Parathyroid adenoma (tissue), 2 donors: ENCODE data around the gene ZNF334.
A peak's percentile ranks its signal among the peaks of the same experiment; 100 is the strongest.

Experiments
- H2AFZ ChIP-seq: fragments of 300-600 bp; sonication (generic); one replicate; pipeline ENCODE4 v1.7.0; 2017; ENCODE audit warnings: antibody characterized with exemption, mild to moderate bottlenecking
- H3K27ac ChIP-seq: fragments of 300-600 bp; sonication (generic); one replicate; pipeline ENCODE4 v1.7.0; 2017
- H3K27me3 ChIP-seq: fragments of 300-600 bp; sonication (generic); one replicate; pipeline ENCODE4 v1.7.0; 2017; ENCODE audit warnings: low read length; ENCODE audit not compliant: control insufficient read depth, insufficient read depth
- H3K36me3 ChIP-seq: fragments of 300-600 bp; sonication (generic); one replicate; pipeline ENCODE4 v1.7.0; 2017; ENCODE audit warnings: low read length; ENCODE audit not compliant: control insufficient read depth, insufficient read depth
- H3K4me1 ChIP-seq: fragments of 300-600 bp; sonication (generic); one replicate; pipeline ENCODE4 v1.7.0; 2017; ENCODE audit warnings: control low read depth
- H3K4me2 ChIP-seq: fragments of 300-600 bp; sonication (generic); one replicate; pipeline ENCODE4 v1.7.0; 2017; ENCODE audit warnings: low read length
- H3K4me3 ChIP-seq: fragments of 300-600 bp; sonication (generic); one replicate; pipeline ENCODE4 v1.7.0; 2017; ENCODE audit warnings: low read depth, low read length
- H3K79me2 ChIP-seq: fragments of 300-600 bp; sonication (generic); one replicate; pipeline ENCODE4 v1.7.0; 2017; ENCODE audit warnings: control low read depth
- H3K9ac ChIP-seq: fragments of 300-600 bp; sonication (generic); one replicate; pipeline ENCODE4 v1.7.0; 2017; ENCODE audit warnings: mild to moderate bottlenecking
- H3K9me3 ChIP-seq: fragments of 300-600 bp; sonication (generic); one replicate; pipeline ENCODE4 v1.7.0; 2017; ENCODE audit warnings: low read length; ENCODE audit not compliant: control insufficient read depth
- TF ChIP-seq, protein P1 (sequence below): fragments of 300-600 bp; sonication (generic); IDR thresholded peaks from one replicate; pipeline ENCODE4 v1.7.0; 2017; ENCODE audit warnings: antibody characterized with exemption, mild to moderate bottlenecking
- donor health status: primary hyperparathyroidism.

The ZNF334 gene

DNA sequence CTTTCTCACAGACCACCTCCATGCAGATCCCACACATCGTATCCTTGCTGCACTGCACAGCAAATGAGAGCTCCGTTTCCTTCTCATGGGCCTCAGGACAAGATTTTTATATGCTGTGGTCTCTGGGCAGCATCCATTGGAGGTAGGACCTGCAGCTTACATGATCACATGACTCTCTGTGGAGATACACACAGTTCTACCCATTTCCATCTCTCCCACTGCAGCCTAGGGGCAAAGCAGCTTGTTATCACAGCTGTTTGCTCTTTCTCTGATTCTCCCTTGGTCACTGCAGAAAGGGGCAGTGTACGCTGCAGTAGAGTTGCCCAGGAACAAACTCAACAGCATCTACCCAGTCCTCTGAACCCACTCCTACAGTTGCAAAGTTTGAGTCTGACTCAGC, 48.9 kb downstream of the ZNF334 start:
- Histone ChIP-seq H2AFZ (no peak overlapping the region), H3K9me3 (no peaks in the 10 kb centered on the region), H3K27me3 (no peaks in the 10 kb centered on the region), H3K9ac (no peak overlapping the region), H3K4me1 (no peaks in the 10 kb centered on the region), H3K79me2 (no peaks in the 10 kb centered on the region), H3K4me2 (no peak overlapping the region), H3K4me3 (no peak overlapping the region), H3K36me3 (no peaks in the 10 kb centered on the region), H3K27ac (no peak overlapping the region)
- TF ChIP-seq, protein P1, sequence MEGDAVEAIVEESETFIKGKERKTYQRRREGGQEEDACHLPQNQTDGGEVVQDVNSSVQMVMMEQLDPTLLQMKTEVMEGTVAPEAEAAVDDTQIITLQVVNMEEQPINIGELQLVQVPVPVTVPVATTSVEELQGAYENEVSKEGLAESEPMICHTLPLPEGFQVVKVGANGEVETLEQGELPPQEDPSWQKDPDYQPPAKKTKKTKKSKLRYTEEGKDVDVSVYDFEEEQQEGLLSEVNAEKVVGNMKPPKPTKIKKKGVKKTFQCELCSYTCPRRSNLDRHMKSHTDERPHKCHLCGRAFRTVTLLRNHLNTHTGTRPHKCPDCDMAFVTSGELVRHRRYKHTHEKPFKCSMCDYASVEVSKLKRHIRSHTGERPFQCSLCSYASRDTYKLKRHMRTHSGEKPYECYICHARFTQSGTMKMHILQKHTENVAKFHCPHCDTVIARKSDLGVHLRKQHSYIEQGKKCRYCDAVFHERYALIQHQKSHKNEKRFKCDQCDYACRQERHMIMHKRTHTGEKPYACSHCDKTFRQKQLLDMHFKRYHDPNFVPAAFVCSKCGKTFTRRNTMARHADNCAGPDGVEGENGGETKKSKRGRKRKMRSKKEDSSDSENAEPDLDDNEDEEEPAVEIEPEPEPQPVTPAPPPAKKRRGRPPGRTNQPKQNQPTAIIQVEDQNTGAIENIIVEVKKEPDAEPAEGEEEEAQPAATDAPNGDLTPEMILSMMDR: no peak

DNA sequence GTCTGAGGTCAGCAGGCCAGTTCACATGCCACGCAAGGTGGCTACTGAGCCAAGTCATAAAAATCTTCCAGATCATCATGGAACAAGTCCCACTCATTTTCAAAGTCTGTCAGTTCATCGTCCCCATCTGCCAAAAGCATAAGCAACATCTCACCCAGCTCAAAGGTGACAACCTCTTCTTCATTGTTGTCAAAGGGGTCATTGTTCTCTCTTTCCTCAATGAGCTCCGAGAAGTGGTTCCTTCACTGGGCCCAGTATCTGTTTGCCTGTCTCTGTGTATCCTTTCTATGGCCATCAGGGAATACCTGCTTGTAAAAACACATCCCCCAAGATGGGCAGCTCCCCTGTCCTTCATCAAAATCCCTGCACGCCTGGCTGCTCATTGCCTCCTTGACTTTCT, 49.5 kb downstream of the ZNF334 start:
- no peak overlapping the region for H3K27ac ChIP-seq
- no peaks in the 10 kb centered on the region for H3K36me3 ChIP-seq
- H2AFZ ChIP-seq: no peak overlapping the region
- no peaks in the 10 kb centered on the region for H3K79me2 ChIP-seq
- no peak overlapping the region for H3K4me2 ChIP-seq
- H3K4me1 ChIP-seq: no peaks in the 10 kb centered on the region
- H3K9me3 ChIP-seq: no peaks in the 10 kb centered on the region
- TF ChIP-seq, protein P1: no peak
- no peaks in the 10 kb centered on the region for H3K27me3 ChIP-seq
- no peak overlapping the region for H3K9ac ChIP-seq
- H3K4me3 ChIP-seq: no peak overlapping the region

DNA sequence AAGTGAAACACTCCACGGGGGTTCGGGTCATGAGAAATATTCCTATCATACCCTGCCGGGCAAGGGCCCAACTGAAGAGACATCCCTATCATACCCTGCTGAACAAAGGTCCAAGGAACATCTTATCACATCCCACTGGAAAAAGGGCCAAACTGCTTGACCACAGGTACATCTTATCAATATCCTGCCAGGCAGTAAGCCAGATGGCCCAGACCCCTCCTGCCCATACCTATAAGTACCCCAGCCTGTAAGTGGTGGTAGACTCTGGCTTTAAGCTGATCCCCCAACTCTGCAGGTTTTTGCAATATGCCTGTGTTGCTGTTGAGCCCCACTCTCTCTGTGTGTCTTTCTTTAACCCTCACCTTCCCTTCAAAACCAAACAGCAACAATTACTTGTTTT, 51.6 kb downstream of the ZNF334 start:
- Histone ChIP-seq H3K4me2 (no peak overlapping the region), H3K79me2 (no peaks in the 10 kb centered on the region), H3K36me3 (no peaks in the 10 kb centered on the region), H3K27me3 (no peaks in the 10 kb centered on the region), H2AFZ (no peak overlapping the region), H3K4me3 (no peak overlapping the region), H3K9ac (no peak overlapping the region), H3K9me3 (no peaks in the 10 kb centered on the region), H3K4me1 (no peaks in the 10 kb centered on the region), H3K27ac (no peak overlapping the region)
- TF ChIP-seq, protein P1: no peak

DNA sequence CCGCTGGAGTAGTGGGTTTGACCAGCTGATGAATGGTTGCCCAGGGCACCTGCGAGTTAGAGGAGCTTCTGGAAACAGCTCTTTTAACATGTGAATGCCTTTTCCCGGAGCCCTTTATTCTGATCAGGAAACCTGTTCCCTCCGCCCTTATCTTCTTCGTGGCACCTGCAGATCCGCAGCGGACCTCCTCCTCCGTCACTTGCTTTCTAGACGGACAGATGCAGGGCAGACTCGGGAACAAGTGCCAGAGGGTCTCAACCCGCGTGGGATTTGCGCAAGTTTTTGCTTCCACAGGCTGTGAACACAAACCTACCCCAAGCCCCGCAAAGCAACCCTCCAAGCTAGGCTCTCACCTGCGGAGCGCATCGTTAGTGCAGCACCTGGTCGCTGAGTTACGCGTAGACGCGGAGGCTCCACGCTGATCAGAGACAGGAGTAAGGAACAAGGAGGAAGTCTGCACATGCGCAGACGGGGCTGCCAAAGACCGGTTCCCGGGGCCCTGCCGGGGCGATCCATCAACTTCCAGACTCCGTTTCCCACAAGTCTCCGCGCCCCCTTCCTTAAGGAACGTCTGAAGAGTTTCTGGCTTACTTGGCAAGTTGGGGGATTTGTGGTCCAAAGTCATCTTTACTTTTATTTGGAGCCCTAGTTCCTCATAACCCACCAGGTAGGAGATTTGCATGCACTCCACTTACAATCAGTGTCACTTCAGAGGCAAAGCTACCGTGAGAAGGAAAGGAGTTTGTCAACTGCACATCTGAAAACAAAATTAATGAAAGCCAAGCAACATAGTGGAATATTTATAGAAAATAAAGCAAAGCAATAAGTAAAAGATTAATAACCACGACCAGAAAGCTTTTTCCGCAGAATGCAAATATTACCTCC, 54.3 kb downstream of the ZNF334 start:
- Histone ChIP-seq H3K9ac (no peak overlapping the region), H3K4me3 (peak overlapping the region; percentile 42), H3K4me2 (peak overlapping the region; percentile 75), H3K4me1 (no peaks in the 10 kb centered on the region), H3K9me3 (peaks cover 2% of the 10 kb centered on the region), H3K36me3 (no peaks in the 10 kb centered on the region), H3K27me3 (no peaks in the 10 kb centered on the region), H3K27ac (no peak overlapping the region), H2AFZ (peak overlapping the region; percentile 72), H3K79me2 (no peaks in the 10 kb centered on the region)
- TF ChIP-seq, protein P1: no peak
